GM23338 (cell line): Measurements from ENCODE around the gene ART1. TPM values are rescaled to one million over a fixed set of nuclear protein-coding genes. Genes with fewer than 3 reads are reported as not detected.
A peak's percentile ranks its signal among the peaks of the same experiment; 100 is the strongest.

ENCODE experiments used
- ATAC-seq: fragments of 200-7000 bp; cut with Tn5 transposase; 3 replicates; pipeline ENCODE4 v1.9.1; 2020
- DNase-seq: peaks from one replicate; pipeline ENCODE4 v3.0.0-alpha.2; 2015; ENCODE audit warnings: low spot score
- H2AFZ ChIP-seq: fragments of 200-600 bp; sonication (generic); 2 replicates; pipeline ENCODE4 v1.8.0; 2016; ENCODE audit warnings: antibody characterized with exemption, mild to moderate bottlenecking, moderate library complexity
- H3F3A ChIP-seq: fragments of 200-600 bp; sonication (generic); replicated peaks from 2 replicates; pipeline ENCODE4 v1.8.0; 2017; ENCODE audit warnings: antibody characterized with exemption, mixed run types, low read depth
- H3K27ac ChIP-seq: fragments of 200-600 bp; sonication (generic); 2 replicates; pipeline ENCODE4 v1.6.1; 2016; ENCODE audit warnings: low read depth
- H3K27me3 ChIP-seq: fragments of 200-600 bp; sonication (generic); 2 replicates; pipeline ENCODE4 v1.8.0; 2016; ENCODE audit warnings: mild to moderate bottlenecking, mixed run types, moderate library complexity; ENCODE audit not compliant: insufficient read depth
- H3K36me3 ChIP-seq: fragments of 200-600 bp; sonication (generic); 2 replicates; pipeline ENCODE4 v1.8.0; 2016; ENCODE audit warnings: mild to moderate bottlenecking; ENCODE audit not compliant: insufficient read depth
- H3K4me1 ChIP-seq: fragments of 200-600 bp; sonication (generic); 2 replicates; pipeline ENCODE4 v1.8.0; 2016; ENCODE audit warnings: mild to moderate bottlenecking, moderate library complexity; ENCODE audit not compliant: insufficient read depth
- H3K4me2 ChIP-seq: fragments of 200-600 bp; sonication (generic); 2 replicates; pipeline ENCODE4 v1.7.1; 2017; ENCODE audit warnings: mixed run types
- H3K4me3 ChIP-seq: fragments of 200-600 bp; sonication (generic); 2 replicates; pipeline ENCODE4 v1.6.1; 2016; ENCODE audit warnings: mixed run types
- H3K79me2 ChIP-seq: fragments of 200-600 bp; sonication (generic); replicated peaks from 2 replicates; pipeline ENCODE4 v1.8.0; 2017; ENCODE audit warnings: mild to moderate bottlenecking; ENCODE audit not compliant: insufficient read depth
- H3K9me2 ChIP-seq: fragments of 200-600 bp; sonication (generic); 2 replicates; pipeline ENCODE4 v1.8.0; 2017; ENCODE audit not compliant: insufficient read depth
- H4K20me1 ChIP-seq: fragments of 200-600 bp; sonication (generic); replicated peaks from 2 replicates; pipeline ENCODE4 v1.8.0; 2017; ENCODE audit warnings: mild to moderate bottlenecking; ENCODE audit not compliant: insufficient read depth
- H3K27ac Mint-ChIP-seq: 2 replicates; pipeline ENCODE4 v1.8.0; 2020; ENCODE audit warnings: inconsistent platforms, mild to moderate bottlenecking, moderate library complexity, mixed read lengths
- H3K27me3 Mint-ChIP-seq: 3 replicates; pipeline ENCODE4 v1.8.0; 2022; ENCODE audit warnings: low read depth, mild to moderate bottlenecking, moderate library complexity, mixed read lengths, inconsistent platforms; ENCODE audit not compliant: insufficient read depth, poor library complexity
- H3K36me3 Mint-ChIP-seq: 3 replicates; pipeline ENCODE4 v1.8.0; 2021; ENCODE audit warnings: low read depth, mild to moderate bottlenecking, inconsistent platforms, moderate library complexity, mixed read lengths
- H3K4me1 Mint-ChIP-seq: 3 replicates; pipeline ENCODE4 v1.8.0; 2020; ENCODE audit warnings: mild to moderate bottlenecking, inconsistent platforms, mixed read lengths
- H3K4me3 Mint-ChIP-seq: 3 replicates; pipeline ENCODE4 v1.8.0; 2021; ENCODE audit warnings: moderate library complexity, mild to moderate bottlenecking, inconsistent platforms, mixed read lengths
- H3K9me3 Mint-ChIP-seq: 3 replicates; pipeline ENCODE4 v1.8.0; 2020; ENCODE audit warnings: moderate library complexity, mild to moderate bottlenecking, inconsistent platforms, mixed read lengths
- EZH2 ChIP-seq: fragments of 200-600 bp; sonication (generic); IDR thresholded peaks from one replicate; pipeline ENCODE4 v1.8.0; 2017; ENCODE audit warnings: antibody characterized with exemption, mild to moderate bottlenecking, low read depth; ENCODE audit not compliant: unreplicated experiment
- NANOG ChIP-seq: IDR thresholded peaks from 2 replicates; pipeline ENCODE4 v1.6.1; 2016; ENCODE audit warnings: antibody characterized with exemption, borderline replicate concordance
- POLR2AphosphoS5 ChIP-seq: IDR thresholded peaks from 2 replicates; pipeline ENCODE4 v1.6.1; 2016; ENCODE audit warnings: antibody characterized with exemption, low read depth
- ZNF114 ChIP-seq: fragments of 250-450 bp; sonication (Bioruptor Pico); IDR thresholded peaks from 2 replicates; pipeline ENCODE4 v1.5.0; 2020; ENCODE audit warnings: mild to moderate bottlenecking, moderate library complexity
- polyA plus RNA-seq: library from polyadenylated mRNA; unstranded; fragments of >200 nt; fragmentation: Nextera tagmentation; extraction: Ambion mirVana; gene quantifications from 2 replicates; pipeline ENCODE4 v1.2.1, GENCODE V29; 2016
- total RNA-seq: library from RNA; depleted of rRNA; stranded (reverse); fragments of >200 nt; shearing (Covaris generic); gene quantifications from 2 replicates; pipeline ENCODE4 v1.2.3, GENCODE V29; 2014
- TF ChIP-seq, protein P1 (sequence below): fragments of 250-450 bp; sonication (Bioruptor Pico); IDR thresholded peaks from 2 replicates; pipeline ENCODE4 v1.5.0; 2020; ENCODE audit warnings: mild to moderate bottlenecking, moderate library complexity
- TF ChIP-seq, protein P2 (sequence below), 2 experiments: fragments of 200-600 bp in 1 of 2; sonication (generic) in 1 of 2; conservative IDR thresholded peaks; 2 replicates each; pipeline versions ENCODE4 v1.5.1 to v1.6.1; 2016 to 2017; ENCODE audit warnings: antibody characterized with exemption in 2 of 2, low read depth in 2 of 2, mild to moderate bottlenecking in 2 of 2, moderate library complexity in 1 of 2

ART1 gene
- total and polyA plus RNA-seq, 2 experiments from 2014 or later, result not detected

DNA sequence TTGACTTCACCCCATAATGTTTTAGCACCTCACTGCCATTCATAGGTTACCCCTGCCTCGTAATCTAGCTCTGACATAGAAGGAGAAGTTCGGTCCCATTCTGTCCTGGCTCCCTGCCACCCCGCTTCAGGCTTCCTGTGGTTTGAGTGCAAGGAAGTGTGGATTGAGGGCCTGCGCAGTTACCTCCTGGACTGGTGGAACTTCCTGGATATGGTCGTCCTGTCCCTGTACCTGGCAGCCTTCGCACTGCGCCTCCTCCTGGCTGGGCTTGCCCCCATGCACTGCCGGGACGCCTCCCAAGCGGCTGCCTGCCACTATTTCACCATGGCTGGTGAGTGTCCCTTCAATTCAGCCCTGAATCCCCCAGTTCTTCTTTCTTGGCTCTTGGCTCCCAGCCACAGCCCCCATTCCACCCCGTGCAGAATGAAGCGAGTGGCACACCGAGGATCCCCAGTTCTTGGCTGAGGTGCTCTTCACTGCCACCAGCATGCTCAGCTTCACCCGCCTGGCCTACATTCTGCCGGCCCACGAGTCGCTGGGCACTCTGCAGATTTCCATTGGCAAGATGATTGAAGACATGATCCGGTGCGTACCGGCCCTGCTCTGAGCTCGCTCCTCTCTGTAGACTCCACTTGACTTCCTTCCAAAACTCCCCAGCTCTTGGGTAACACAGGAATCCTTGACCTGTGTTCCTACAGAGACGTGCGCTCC, 18.5 kb upstream of the ART1 start:
- Histone ChIP-seq H3K27me3 (no peaks in the 10 kb centered on the region), H3K27ac (no peak overlapping the region), H4K20me1 (no peaks in the 10 kb centered on the region), H3F3A (no peaks in the 10 kb centered on the region), H3K4me3 (no peak overlapping the region), H3K4me1 (no peaks in the 10 kb centered on the region), H3K79me2 (no peaks in the 10 kb centered on the region), H3K9me2 (0 out of 2 replicates have a peak, but pooled peaks cover 3% of the 10 kb centered on the region), H3K4me2 (no peak overlapping the region), H2AFZ (no peak overlapping the region), H3K36me3 (no peaks in the 10 kb centered on the region)
- TF ChIP-seq ZNF114 (CRISPR knock-in tag), result no peak
- no peak for TF ChIP-seq EZH2
- no peak for TF ChIP-seq POLR2AphosphoS5
- TF ChIP-seq, protein P1, sequence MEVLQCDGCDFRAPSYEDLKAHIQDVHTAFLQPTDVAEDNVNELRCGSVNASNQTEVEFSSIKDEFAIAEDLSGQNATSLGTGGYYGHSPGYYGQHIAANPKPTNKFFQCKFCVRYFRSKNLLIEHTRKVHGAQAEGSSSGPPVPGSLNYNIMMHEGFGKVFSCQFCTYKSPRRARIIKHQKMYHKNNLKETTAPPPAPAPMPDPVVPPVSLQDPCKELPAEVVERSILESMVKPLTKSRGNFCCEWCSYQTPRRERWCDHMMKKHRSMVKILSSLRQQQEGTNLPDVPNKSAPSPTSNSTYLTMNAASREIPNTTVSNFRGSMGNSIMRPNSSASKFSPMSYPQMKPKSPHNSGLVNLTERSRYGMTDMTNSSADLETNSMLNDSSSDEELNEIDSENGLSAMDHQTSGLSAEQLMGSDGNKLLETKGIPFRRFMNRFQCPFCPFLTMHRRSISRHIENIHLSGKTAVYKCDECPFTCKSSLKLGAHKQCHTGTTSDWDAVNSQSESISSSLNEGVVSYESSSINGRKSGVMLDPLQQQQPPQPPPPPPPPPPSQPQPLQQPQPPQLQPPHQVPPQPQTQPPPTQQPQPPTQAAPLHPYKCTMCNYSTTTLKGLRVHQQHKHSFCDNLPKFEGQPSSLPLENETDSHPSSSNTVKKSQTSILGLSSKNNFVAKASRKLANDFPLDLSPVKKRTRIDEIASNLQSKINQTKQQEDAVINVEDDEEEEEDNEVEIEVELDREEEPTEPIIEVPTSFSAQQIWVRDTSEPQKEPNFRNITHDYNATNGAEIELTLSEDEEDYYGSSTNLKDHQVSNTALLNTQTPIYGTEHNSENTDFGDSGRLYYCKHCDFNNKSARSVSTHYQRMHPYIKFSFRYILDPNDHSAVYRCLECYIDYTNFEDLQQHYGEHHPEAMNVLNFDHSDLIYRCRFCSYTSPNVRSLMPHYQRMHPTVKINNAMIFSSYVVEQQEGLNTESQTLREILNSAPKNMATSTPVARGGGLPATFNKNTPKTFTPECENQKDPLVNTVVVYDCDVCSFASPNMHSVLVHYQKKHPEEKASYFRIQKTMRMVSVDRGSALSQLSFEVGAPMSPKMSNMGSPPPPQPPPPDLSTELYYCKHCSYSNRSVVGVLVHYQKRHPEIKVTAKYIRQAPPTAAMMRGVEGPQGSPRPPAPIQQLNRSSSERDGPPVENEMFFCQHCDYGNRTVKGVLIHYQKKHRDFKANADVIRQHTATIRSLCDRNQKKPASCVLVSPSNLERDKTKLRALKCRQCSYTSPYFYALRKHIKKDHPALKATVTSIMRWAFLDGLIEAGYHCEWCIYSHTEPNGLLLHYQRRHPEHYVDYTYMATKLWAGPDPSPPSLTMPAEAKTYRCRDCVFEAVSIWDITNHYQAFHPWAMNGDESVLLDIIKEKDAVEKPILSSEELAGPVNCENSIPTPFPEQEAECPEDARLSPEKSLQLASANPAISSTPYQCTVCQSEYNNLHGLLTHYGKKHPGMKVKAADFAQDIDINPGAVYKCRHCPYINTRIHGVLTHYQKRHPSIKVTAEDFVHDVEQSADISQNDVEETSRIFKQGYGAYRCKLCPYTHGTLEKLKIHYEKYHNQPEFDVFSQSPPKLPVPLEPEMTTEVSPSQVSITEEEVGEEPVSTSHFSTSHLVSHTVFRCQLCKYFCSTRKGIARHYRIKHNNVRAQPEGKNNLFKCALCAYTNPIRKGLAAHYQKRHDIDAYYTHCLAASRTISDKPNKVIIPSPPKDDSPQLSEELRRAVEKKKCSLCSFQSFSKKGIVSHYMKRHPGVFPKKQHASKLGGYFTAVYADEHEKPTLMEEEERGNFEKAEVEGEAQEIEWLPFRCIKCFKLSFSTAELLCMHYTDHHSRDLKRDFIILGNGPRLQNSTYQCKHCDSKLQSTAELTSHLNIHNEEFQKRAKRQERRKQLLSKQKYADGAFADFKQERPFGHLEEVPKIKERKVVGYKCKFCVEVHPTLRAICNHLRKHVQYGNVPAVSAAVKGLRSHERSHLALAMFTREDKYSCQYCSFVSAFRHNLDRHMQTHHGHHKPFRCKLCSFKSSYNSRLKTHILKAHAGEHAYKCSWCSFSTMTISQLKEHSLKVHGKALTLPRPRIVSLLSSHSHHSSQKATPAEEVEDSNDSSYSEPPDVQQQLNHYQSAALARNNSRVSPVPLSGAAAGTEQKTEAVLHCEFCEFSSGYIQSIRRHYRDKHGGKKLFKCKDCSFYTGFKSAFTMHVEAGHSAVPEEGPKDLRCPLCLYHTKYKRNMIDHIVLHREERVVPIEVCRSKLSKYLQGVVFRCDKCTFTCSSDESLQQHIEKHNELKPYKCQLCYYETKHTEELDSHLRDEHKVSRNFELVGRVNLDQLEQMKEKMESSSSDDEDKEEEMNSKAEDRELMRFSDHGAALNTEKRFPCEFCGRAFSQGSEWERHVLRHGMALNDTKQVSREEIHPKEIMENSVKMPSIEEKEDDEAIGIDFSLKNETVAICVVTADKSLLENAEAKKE (CRISPR knock-in tag), result no peak
- TF ChIP-seq, protein P2, sequence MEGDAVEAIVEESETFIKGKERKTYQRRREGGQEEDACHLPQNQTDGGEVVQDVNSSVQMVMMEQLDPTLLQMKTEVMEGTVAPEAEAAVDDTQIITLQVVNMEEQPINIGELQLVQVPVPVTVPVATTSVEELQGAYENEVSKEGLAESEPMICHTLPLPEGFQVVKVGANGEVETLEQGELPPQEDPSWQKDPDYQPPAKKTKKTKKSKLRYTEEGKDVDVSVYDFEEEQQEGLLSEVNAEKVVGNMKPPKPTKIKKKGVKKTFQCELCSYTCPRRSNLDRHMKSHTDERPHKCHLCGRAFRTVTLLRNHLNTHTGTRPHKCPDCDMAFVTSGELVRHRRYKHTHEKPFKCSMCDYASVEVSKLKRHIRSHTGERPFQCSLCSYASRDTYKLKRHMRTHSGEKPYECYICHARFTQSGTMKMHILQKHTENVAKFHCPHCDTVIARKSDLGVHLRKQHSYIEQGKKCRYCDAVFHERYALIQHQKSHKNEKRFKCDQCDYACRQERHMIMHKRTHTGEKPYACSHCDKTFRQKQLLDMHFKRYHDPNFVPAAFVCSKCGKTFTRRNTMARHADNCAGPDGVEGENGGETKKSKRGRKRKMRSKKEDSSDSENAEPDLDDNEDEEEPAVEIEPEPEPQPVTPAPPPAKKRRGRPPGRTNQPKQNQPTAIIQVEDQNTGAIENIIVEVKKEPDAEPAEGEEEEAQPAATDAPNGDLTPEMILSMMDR (conservative IDR thresholded peaks at IDR 0.05; ENCODE audit: low read depth in 2 of 2), result peak; percentile 32 to 69
- no peak for TF ChIP-seq NANOG
- peak; percentile 85 for ATAC-seq
- H3K9me3 Mint-ChIP-seq, result no peaks in the 10 kb centered on the region
- no peaks in the 10 kb centered on the region; the same call in 2 of the 3 replicates for H3K36me3 Mint-ChIP-seq
- no peaks in the 10 kb centered on the region; the same call in 2 of the 3 replicates for H3K4me1 Mint-ChIP-seq
- H3K27ac Mint-ChIP-seq, result no peak overlapping the region
- H3K4me3 Mint-ChIP-seq, result no peak overlapping the region
- peak; percentile 41 for DNase-seq
- peaks cover 5% of the 10 kb centered on the region for H3K27me3 Mint-ChIP-seq
